ENCODE results near the gene PCDHA1. TPM values are rescaled to one million over a fixed set of nuclear protein-coding genes. Genes with fewer than 3 reads are reported as not detected.

The PCDHA1 gene
- total and polyA plus RNA-seq, 12 donors = 0.05 to 0.20 (median 0.08) TPM; not detected in 5

- Histone ChIP-seq H3K27me3 (no peaks in the 10 kb centered on the region), H3K27ac (no peak overlapping the region), H3K4me3 (no peak overlapping the region), H3K36me3 (replicated peaks in 1 of 2) (no peaks in the 10 kb centered on the region), H3K4me1 (replicated peaks in 1 of 2) (no peaks in the 10 kb centered on the region), H3K9me3 (replicated peaks in 1 of 3) (no peaks in the 10 kb centered on the region)
- DNase-seq = no peak
- intact Hi-C loops (cut with DNase I) = no loop called here
- WGBS, 4 donors = 48 to 59% (median 55%) methylated on average over 7 of the region's 7 CpGs
- TF ChIP-seq CTCF (IDR thresholded peaks at IDR 0.05) = no peak
- TF ChIP-seq POLR2A (IDR thresholded peaks at IDR 0.05) = no peak
These were observed 203.5 kb downstream of the PCDHA1 start for GRCh38 chr5:140989254-140990020.

- H3K27ac ChIP-seq = no peak overlapping the region
- H3K9me3 ChIP-seq (replicated peaks in 1 of 3) = no peaks in the 10 kb centered on the region
- DNase-seq = no peak
- H3K4me1 ChIP-seq (replicated peaks in 1 of 2) = no peaks in the 10 kb centered on the region
- H3K27me3 ChIP-seq = no peaks in the 10 kb centered on the region
- no peak overlapping the region for H3K4me3 ChIP-seq
- TF ChIP-seq CTCF (IDR thresholded peaks at IDR 0.05) = no peak
- intact Hi-C loops (cut with DNase I) = no loop called here
- WGBS, 4 donors = 53 to 63% (median 58%) methylated on average over 2 of the region's 2 CpGs
- no peaks in the 10 kb centered on the region for H3K36me3 ChIP-seq (replicated peaks in 1 of 2)
These were observed 206.9 kb downstream of the PCDHA1 start for GRCh38 chr5:140992828-140993227.

GRCh38 chr5:140996060-140996459, 210.1 kb downstream of the PCDHA1 start:
- intact Hi-C loops (cut with DNase I) = no loop called here
- TF ChIP-seq POLR2A (IDR thresholded peaks at IDR 0.05) (no peak), CTCF (IDR thresholded peaks at IDR 0.05) (no peak)

GRCh38 chr5:140998921-140999410, 213.0 kb downstream of the PCDHA1 start:
- TF ChIP-seq CTCF (IDR thresholded peaks at IDR 0.05) (no peak), POLR2A (IDR thresholded peaks at IDR 0.05) (no peak)
- Histone ChIP-seq H3K4me1 (replicated peaks in 1 of 2) (no peaks in the 10 kb centered on the region), H3K9me3 (replicated peaks in 1 of 3) (no peaks in the 10 kb centered on the region), H3K4me3 (no peak overlapping the region), H3K27me3 (no peaks in the 10 kb centered on the region), H3K27ac (no peak overlapping the region), H3K36me3 (replicated peaks in 1 of 2) (no peaks in the 10 kb centered on the region)
- no peak for DNase-seq
- 60 to 71% (median 66%) methylated on average over 2 of the region's 2 CpGs for whole genome bisulfite sequencing, 4 donors
- intact Hi-C loops (cut with DNase I) = no loop called here

More at GRCh38 chr5:140996060-140996459, 210.1 kb downstream of the PCDHA1 start:
- Histone ChIP-seq H3K36me3 (replicated peaks in 1 of 2) (no peaks in the 10 kb centered on the region), H3K9me3 (replicated peaks in 1 of 3) (no peaks in the 10 kb centered on the region), H3K4me1 (replicated peaks in 1 of 2) (no peaks in the 10 kb centered on the region), H3K4me3 (no peak overlapping the region), H3K27ac (no peak overlapping the region), H3K27me3 (no peaks in the 10 kb centered on the region)
- WGBS, 4 donors = 71 to 92% (median 79%) methylated on average over 1 of the region's 1 CpG
- no peak for DNase-seq

All from adrenal gland (tissue), 12 donors.